ENCODE data around the gene CEP72.

Gene CEP72

GRCh38 chr5:661891-662750 lies 50.0 kb downstream of the CEP72 start:
- DNase-seq, result no peak

- DNase-seq, result no peak
Measured at GRCh38 chr5:662751-663435, 50.8 kb downstream of the CEP72 start.

GRCh38 chr5:663436-664342 lies 51.5 kb downstream of the CEP72 start:
- DNase-seq, result no peak

- DNase-seq, result no peak
Measured at GRCh38 chr5:664343-664993, 52.3 kb downstream of the CEP72 start.

- no peak for DNase-seq
Measured at GRCh38 chr5:664994-665360, 52.8 kb downstream of the CEP72 start.

GRCh38 chr5:665541-665955 lies 53.4 kb downstream of the CEP72 start:
- DNase-seq, result no peak

GRCh38 chr5:665956-666711 lies 54.0 kb downstream of the CEP72 start:
- DNase-seq, result no peak

- DNase-seq, result peak; percentile 29
Measured at GRCh38 chr5:666816-667498, 54.8 kb downstream of the CEP72 start.

GRCh38 chr5:668283-668995 lies 56.3 kb downstream of the CEP72 start:
- no peak for DNase-seq

- DNase-seq, result no peak
Measured at GRCh38 chr5:669111-669841, 57.1 kb downstream of the CEP72 start.

- no peak for DNase-seq
Measured at GRCh38 chr5:669842-670395, 57.8 kb downstream of the CEP72 start.

GRCh38 chr5:670396-671270 lies 58.5 kb downstream of the CEP72 start:
- DNase-seq, result no peak

GRCh38 chr5:671459-672328 lies 59.6 kb downstream of the CEP72 start:
- no peak for DNase-seq

GRCh38 chr5:672329-673160 lies 60.4 kb downstream of the CEP72 start:
- DNase-seq, result peak; percentile 63

GRCh38 chr5:673161-673830 lies 61.2 kb downstream of the CEP72 start:
- DNase-seq, result no peak
